HepG2 (cell line): ENCODE measurements around the gene FAM78A.

Experiments used
- KDM1A ChIP-seq: IDR thresholded peaks from 2 replicates; pipeline ENCODE4 v1.6.1; 2016; ENCODE audit warnings: missing compliant biosample characterization
- MXI1 ChIP-seq: IDR thresholded peaks from 3 replicates; pipeline ENCODE4 v1.6.1; 2012; ENCODE audit warnings: low read depth, low read length, inconsistent platforms, borderline replicate concordance
- SIN3A ChIP-seq: IDR thresholded peaks from 2 replicates; pipeline ENCODE4 v1.6.1; 2011; ENCODE audit warnings: low read depth, mild to moderate bottlenecking, control low read depth, low read length, borderline replicate concordance
- SP2 ChIP-seq: sonication (generic); formaldehyde crosslinking; IDR thresholded peaks from 2 replicates; pipeline ENCODE4 v1.5.1; 2020; ENCODE audit warnings: mild to moderate bottlenecking, missing genetic modification reagents
- TCF7L2 ChIP-seq: IDR thresholded peaks from 2 replicates; pipeline ENCODE4 v1.6.1; 2011; ENCODE audit warnings: mild to moderate bottlenecking, low read depth, low read length, moderate library complexity
- ZNF329 ChIP-seq: sonication (generic); formaldehyde crosslinking; IDR thresholded peaks from 2 replicates; pipeline ENCODE4 v1.9.0; 2021; ENCODE audit warnings: low read depth, mild to moderate bottlenecking, missing genetic modification reagents
- ZNF674 ChIP-seq: sonication (generic); formaldehyde crosslinking; IDR thresholded peaks from 2 replicates; pipeline ENCODE4 v1.5.0; 2020; ENCODE audit warnings: low read depth, mild to moderate bottlenecking, missing genetic modification reagents
- TF ChIP-seq, protein P1 (sequence below): sonication (generic); formaldehyde crosslinking; IDR thresholded peaks from 2 replicates; pipeline ENCODE4 v1.5.0; 2020; ENCODE audit warnings: mild to moderate bottlenecking, missing genetic modification reagents, moderate library complexity
- TF ChIP-seq, protein P2 (sequence below): sonication (generic); formaldehyde crosslinking; conservative IDR thresholded peaks from 2 replicates; pipeline ENCODE4 v1.8.0; 2022; ENCODE audit warnings: low read depth, missing genetic modification reagents

DNA sequence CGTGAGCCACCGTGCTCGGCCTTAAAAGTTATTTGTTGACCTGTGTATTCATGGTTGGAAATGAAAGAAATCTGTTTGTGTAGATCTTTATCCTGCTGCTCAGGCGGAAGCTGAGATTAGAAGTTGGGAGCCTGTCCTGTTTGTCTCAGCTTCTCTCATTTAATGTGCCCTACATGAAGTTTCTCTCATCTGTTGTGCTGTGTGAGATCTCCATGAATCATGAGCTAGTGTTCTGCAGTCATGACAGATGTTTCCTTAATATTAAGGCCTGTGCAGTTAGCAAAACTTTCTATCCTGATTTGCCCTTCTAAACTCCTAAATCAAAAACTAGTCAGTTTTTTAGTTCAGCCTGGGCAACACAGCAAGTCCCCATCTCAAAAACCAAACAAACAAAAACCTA is 59.5 kb downstream of the FAM78A start:
- TF ChIP-seq ZNF329 (CRISPR knock-in tag), result no peak
- TF ChIP-seq, protein P1, sequence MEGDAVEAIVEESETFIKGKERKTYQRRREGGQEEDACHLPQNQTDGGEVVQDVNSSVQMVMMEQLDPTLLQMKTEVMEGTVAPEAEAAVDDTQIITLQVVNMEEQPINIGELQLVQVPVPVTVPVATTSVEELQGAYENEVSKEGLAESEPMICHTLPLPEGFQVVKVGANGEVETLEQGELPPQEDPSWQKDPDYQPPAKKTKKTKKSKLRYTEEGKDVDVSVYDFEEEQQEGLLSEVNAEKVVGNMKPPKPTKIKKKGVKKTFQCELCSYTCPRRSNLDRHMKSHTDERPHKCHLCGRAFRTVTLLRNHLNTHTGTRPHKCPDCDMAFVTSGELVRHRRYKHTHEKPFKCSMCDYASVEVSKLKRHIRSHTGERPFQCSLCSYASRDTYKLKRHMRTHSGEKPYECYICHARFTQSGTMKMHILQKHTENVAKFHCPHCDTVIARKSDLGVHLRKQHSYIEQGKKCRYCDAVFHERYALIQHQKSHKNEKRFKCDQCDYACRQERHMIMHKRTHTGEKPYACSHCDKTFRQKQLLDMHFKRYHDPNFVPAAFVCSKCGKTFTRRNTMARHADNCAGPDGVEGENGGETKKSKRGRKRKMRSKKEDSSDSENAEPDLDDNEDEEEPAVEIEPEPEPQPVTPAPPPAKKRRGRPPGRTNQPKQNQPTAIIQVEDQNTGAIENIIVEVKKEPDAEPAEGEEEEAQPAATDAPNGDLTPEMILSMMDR (CRISPR knock-in tag), result no peak
- TF ChIP-seq ZNF674, result no peak
- no peak for TF ChIP-seq SP2
- TF ChIP-seq SIN3A, result no peak
- TF ChIP-seq TCF7L2, result no peak
- no peak for TF ChIP-seq KDM1A (CRISPR knock-in tag)
- TF ChIP-seq MXI1, result no peak
- TF ChIP-seq, protein P2, sequence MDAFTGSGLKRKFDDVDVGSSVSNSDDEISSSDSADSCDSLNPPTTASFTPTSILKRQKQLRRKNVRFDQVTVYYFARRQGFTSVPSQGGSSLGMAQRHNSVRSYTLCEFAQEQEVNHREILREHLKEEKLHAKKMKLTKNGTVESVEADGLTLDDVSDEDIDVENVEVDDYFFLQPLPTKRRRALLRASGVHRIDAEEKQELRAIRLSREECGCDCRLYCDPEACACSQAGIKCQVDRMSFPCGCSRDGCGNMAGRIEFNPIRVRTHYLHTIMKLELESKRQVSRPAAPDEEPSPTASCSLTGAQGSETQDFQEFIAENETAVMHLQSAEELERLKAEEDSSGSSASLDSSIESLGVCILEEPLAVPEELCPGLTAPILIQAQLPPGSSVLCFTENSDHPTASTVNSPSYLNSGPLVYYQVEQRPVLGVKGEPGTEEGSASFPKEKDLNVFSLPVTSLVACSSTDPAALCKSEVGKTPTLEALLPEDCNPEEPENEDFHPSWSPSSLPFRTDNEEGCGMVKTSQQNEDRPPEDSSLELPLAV (CRISPR knock-in tag), result no peak
